H4 (cell line): Measurements from ENCODE around the gene CRY2. TPM values are rescaled to one million over a fixed set of nuclear protein-coding genes. Genes with fewer than 3 reads are reported as not detected.

Experiments used
- DNase-seq: peaks from one replicate; pipeline ENCODE4 v3.0.0-alpha.2; 2015; ENCODE audit warnings: low spot score
- total RNA-seq: library from RNA; depleted of rRNA; stranded (reverse); fragments of >200 nt; shearing (Covaris generic); gene quantifications from 2 replicates; pipeline ENCODE4 v1.2.3, GENCODE V29; 2014; rRNA removed

CRY2 gene
- total RNA-seq, 1 experiment from 2014 or later = 8.9 TPM

DNA sequence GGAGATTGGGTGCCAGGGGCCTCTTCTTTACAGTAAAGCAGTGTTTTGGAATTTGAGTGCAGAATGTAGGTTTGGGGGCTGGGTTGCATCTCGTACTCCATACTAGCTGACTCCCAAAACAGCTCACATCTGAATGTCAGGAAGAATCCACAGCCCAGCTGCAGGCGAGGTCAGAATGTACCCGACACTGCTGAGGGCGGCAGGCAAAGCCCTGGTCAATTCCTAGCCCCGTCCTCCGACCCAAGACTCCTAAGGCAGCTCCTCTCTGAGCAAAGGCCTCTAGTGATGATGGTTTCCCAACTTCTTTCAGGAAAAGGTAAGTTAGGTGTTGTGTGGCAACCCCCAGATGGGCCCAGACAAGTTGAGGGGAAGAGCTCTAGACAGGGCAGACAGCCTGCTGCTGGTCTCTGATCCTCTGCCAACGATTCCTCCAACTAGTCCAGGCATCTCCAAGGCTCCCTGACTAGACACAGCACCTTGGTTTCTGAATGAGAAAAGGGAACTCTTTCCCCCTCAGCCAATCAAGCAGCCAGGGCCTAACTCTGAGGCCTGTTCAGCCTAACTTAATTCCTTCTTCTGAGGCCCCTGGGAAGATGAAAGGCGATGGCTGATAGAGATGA lies 83.8 kb downstream of the CRY2 start:
- no peak for DNase-seq

DNA sequence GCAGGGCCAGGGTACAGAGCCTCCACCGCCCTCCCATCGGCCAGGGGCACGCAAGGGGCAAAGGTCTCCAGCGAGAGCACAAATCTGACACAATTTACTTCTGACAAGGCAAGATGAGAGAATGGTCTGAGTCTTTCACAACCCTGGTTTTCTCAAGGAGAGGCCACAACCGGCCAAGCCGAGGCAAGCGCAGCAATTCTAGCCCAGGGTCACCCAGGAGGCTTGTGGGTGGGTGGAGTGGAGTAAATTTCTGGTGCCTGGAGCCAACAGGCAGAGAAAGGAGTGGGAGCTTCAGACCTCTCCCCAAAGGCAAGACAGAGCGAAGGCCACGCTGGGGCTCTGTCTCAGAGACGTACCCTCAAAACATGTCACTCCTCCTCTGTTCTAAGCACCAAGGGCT lies 84.5 kb downstream of the CRY2 start:
- DNase-seq = no peak

DNA sequence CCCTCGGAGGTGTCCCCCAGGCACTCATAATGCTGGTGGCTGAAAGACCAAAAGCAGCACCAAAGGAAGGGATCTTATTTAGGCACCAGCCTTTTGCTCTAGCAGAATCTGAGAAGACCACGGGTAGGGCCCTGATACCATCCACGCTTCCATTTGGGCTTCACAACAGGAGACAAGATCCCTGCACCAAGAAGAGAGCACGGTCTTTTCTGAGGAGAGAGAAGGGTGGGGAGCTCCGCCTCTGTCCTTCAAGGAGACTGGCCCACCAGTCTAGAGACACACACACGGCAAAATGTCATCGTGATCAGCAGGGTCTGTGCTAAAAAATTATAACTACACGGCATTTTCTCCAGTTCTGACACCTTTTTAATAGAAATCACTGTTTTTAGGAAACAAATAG lies 84.9 kb downstream of the CRY2 start:
- no peak for DNase-seq

Other genes starting within 250 kb of the CRY2 start
- 0.95 and 2.0 TPM in 2 replicates for gene CHST1, start 181.9 kb upstream of the CRY2 start, total RNA-seq
- 9.5 and 11.2 TPM in 2 replicates for gene SLC35C1, start 42.3 kb upstream of the CRY2 start, total RNA-seq
- 10.7 and 11.9 TPM in 2 replicates for gene MAPK8IP1, start 38.2 kb downstream of the CRY2 start, total RNA-seq
- 0.51 TPM in 1 of 2 replicates, not detected in the other for gene FREY1, start 59.8 kb downstream of the CRY2 start, total RNA-seq
- 31.4 and 43.0 TPM in 2 replicates for gene PEX16, start 70.4 kb downstream of the CRY2 start, total RNA-seq
- not detected in 2 replicates for gene LARGE2, start 75.2 kb downstream of the CRY2 start, total RNA-seq